GM21786 (cell line): ENCODE measurements around the gene SMIM41.

Experiments
- ATAC-seq: cut with Tn5 transposase; IDR thresholded peaks from one replicate; pipeline ENCODE4 v1.9.1; 2021; ENCODE audit not compliant: unreplicated experiment

Gene SMIM41

GRCh38 chr12:52145228-52146088 lies 66.0 kb downstream of the SMIM41 start:
- ATAC-seq = no peak

- ATAC-seq = no peak
Measured at GRCh38 chr12:52146089-52146821, 66.8 kb downstream of the SMIM41 start.

- no peak for ATAC-seq
Measured at GRCh38 chr12:52146822-52147366, 67.4 kb downstream of the SMIM41 start.

GRCh38 chr12:52147367-52147963 lies 68.0 kb downstream of the SMIM41 start:
- no peak for ATAC-seq

GRCh38 chr12:52147964-52148463 lies 68.5 kb downstream of the SMIM41 start:
- no peak for ATAC-seq

GRCh38 chr12:52148464-52149181 lies 69.1 kb downstream of the SMIM41 start:
- no peak for ATAC-seq

GRCh38 chr12:52149182-52149641 lies 69.7 kb downstream of the SMIM41 start:
- no peak for ATAC-seq

GRCh38 chr12:52149651-52150241 lies 70.2 kb downstream of the SMIM41 start:
- no peak for ATAC-seq

GRCh38 chr12:52151153-52151836 lies 71.8 kb downstream of the SMIM41 start:
- ATAC-seq = no peak

GRCh38 chr12:52151837-52152783 lies 72.6 kb downstream of the SMIM41 start:
- no peak for ATAC-seq

- no peak for ATAC-seq
Measured at GRCh38 chr12:52152905-52153317, 73.4 kb downstream of the SMIM41 start.

- no peak for ATAC-seq
Measured at GRCh38 chr12:52155048-52155868, 75.8 kb downstream of the SMIM41 start.

GRCh38 chr12:52156311-52156710 lies 76.8 kb downstream of the SMIM41 start:
- no peak for ATAC-seq

GRCh38 chr12:52156757-52157565 lies 77.5 kb downstream of the SMIM41 start:
- no peak for ATAC-seq

GRCh38 chr12:52157566-52158150 lies 78.2 kb downstream of the SMIM41 start:
- no peak for ATAC-seq
